GM12878 (cell line): ENCODE results near the gene BEST4. TPM values are rescaled to one million over a fixed set of nuclear protein-coding genes. Genes with fewer than 3 reads are reported as not detected.
A peak's percentile ranks its signal among the peaks of the same experiment; 100 is the strongest.

ENCODE experiments used
- ATF7 ChIP-seq: fragments of 450-650 bp; IDR thresholded peaks from 2 replicates; pipeline ENCODE4 v1.6.1; 2016; ENCODE audit warnings: low read depth, mild to moderate bottlenecking
- BHLHE40 ChIP-seq, 2 experiments: fragments of 450-650 bp in 1 of 2; IDR thresholded peaks; 2 replicates each; pipeline ENCODE4 v1.6.1; 2011 to 2017; ENCODE audit warnings: low read depth in 2 of 2, borderline replicate concordance in 1 of 2, improper control_type of control experiment in 1 of 2, low read length in 1 of 2, mild to moderate bottlenecking in 1 of 2
- BMI1 ChIP-seq: fragments of 450-650 bp; IDR thresholded peaks from 2 replicates; pipeline ENCODE4 v1.6.1; 2016; ENCODE audit warnings: mild to moderate bottlenecking, moderate library complexity, borderline replicate concordance
- NR2C1 ChIP-seq: fragments of 450-650 bp; IDR thresholded peaks from 2 replicates; pipeline ENCODE4 v1.6.1; 2017; ENCODE audit warnings: antibody characterized with exemption, mild to moderate bottlenecking, moderate library complexity
- PAX8 ChIP-seq: fragments of 450-650 bp; IDR thresholded peaks from 2 replicates; pipeline ENCODE4 v1.6.1; 2017; ENCODE audit warnings: mild to moderate bottlenecking, moderate library complexity
- POLR2AphosphoS2 ChIP-seq: IDR thresholded peaks from 2 replicates; pipeline ENCODE4 v1.6.1; 2011; ENCODE audit warnings: low read depth, mild to moderate bottlenecking, low read length, improper control_type of control experiment, moderate library complexity
- POU2F2 ChIP-seq: IDR thresholded peaks from 3 replicates; pipeline ENCODE4 v1.6.1; 2011; ENCODE audit warnings: low read depth, mild to moderate bottlenecking, low read length, borderline replicate concordance
- RBBP5 ChIP-seq: fragments of 200-600 bp; sonication (generic); conservative IDR thresholded peaks from 2 replicates; pipeline ENCODE4 v1.6.1; 2016
- RELA ChIP-seq: fragments of 450-650 bp; IDR thresholded peaks from 2 replicates; pipeline ENCODE4 v1.8.0; 2014; ENCODE audit warnings: borderline replicate concordance; ENCODE audit not compliant: partially characterized antibody
- RFX5 ChIP-seq: IDR thresholded peaks from 2 replicates; pipeline ENCODE4 v1.6.1; 2011; ENCODE audit warnings: low read depth, low read length, improper control_type of control experiment
- SMC3 ChIP-seq: IDR thresholded peaks from 2 replicates; pipeline ENCODE4 v1.6.1; 2011; ENCODE audit warnings: low read length, improper control_type of control experiment, borderline replicate concordance
- SRF ChIP-seq, 2 experiments: IDR thresholded peaks; 2 replicates each; pipeline ENCODE4 v1.6.1; 2011; ENCODE audit warnings: low read depth in 2 of 2, low read length in 2 of 2, mild to moderate bottlenecking in 1 of 2, moderate library complexity in 1 of 2
- TAF1 ChIP-seq: IDR thresholded peaks from 2 replicates; pipeline ENCODE4 v1.6.1; 2011; ENCODE audit warnings: mild to moderate bottlenecking, low read depth, low read length, borderline replicate concordance
- TCF7 ChIP-seq: IDR thresholded peaks from 2 replicates; pipeline ENCODE4 v1.6.1; 2014; ENCODE audit warnings: antibody characterized with exemption, borderline replicate concordance
- ZBED1 ChIP-seq: IDR thresholded peaks from 2 replicates; pipeline ENCODE4 v1.6.1; 2016; ENCODE audit warnings: borderline replicate concordance
- ZNF207 ChIP-seq: fragments of 450-650 bp; IDR thresholded peaks from 2 replicates; pipeline ENCODE4 v1.6.1; 2014; ENCODE audit warnings: antibody characterized with exemption, mild to moderate bottlenecking, borderline replicate concordance
- ZNF217 ChIP-seq: fragments of 450-650 bp; IDR thresholded peaks from 2 replicates; pipeline ENCODE4 v1.6.1; 2017; ENCODE audit warnings: antibody characterized with exemption, mild to moderate bottlenecking
- ZNF384 ChIP-seq: IDR thresholded peaks from 2 replicates; pipeline ENCODE4 v1.6.1; 2012; ENCODE audit warnings: low read depth, mild to moderate bottlenecking, low read length, improper control_type of control experiment, borderline replicate concordance
- polyA plus RNA-seq, 11 experiments: library from polyadenylated mRNA; depleted of rRNA in 4 of 11; unstranded in 6 of 11; stranded (reverse) in 5 of 11; fragments of >200 nt; fragmentation: Nextera tagmentation in 4 of 11; fragmentation: Illumina TruSeq in 1 of 11; extraction: Ambion mirVana in 4 of 11; extraction: Trizol in 1 of 11; gene quantifications; 1 replicate in 1 of 11; 2 replicates in 10 of 11; pipeline versions ENCODE4 v1.2.1 to v1.2.3, GENCODE V29; 2011 to 2016; ENCODE audit warnings: inconsistent platforms in 2 of 11, missing spikeins in 2 of 11, low read depth in 1 of 11
- total RNA-seq, 4 experiments: library from RNA; depleted of rRNA in 3 of 4; stranded (reverse); fragments of >200 nt in 3 of 4; fragmentation: Illumina TruSeq in 1 of 4; extraction: Trizol in 1 of 4; gene quantifications; 2 replicates each; pipeline versions ENCODE4 v1.2.1 to v1.2.3, GENCODE V29; 2013 to 2021
- TF ChIP-seq, protein P1 (sequence below): IDR thresholded peaks from 2 replicates; pipeline ENCODE4 v1.6.1; 2012; ENCODE audit warnings: low read depth, low read length, improper control_type of control experiment
- TF ChIP-seq, protein P2 (sequence below): fragments of 450-650 bp; IDR thresholded peaks from 2 replicates; pipeline ENCODE4 v1.6.1; 2018; ENCODE audit warnings: mild to moderate bottlenecking, low read depth, moderate library complexity; ENCODE audit not compliant: partially characterized antibody
- TF ChIP-seq, protein P3 (sequence below): fragments of 450-650 bp; IDR thresholded peaks from 2 replicates; pipeline ENCODE4 v1.6.1; 2017; ENCODE audit warnings: mild to moderate bottlenecking, low read depth, inconsistent platforms; ENCODE audit not compliant: poor library complexity, severe bottlenecking
- TF ChIP-seq, protein P4 (sequence below): IDR thresholded peaks from 2 replicates; pipeline ENCODE4 v1.6.1; 2012; ENCODE audit warnings: low read depth, low read length, improper control_type of control experiment

BEST4 gene
- total and polyA plus RNA-seq, 10 of the 15 experiments (the other 5 are each of a cell fraction or from before 2014, with no cell fraction given) = 0.06 to 1.3 (median 0.42) TPM

DNA sequence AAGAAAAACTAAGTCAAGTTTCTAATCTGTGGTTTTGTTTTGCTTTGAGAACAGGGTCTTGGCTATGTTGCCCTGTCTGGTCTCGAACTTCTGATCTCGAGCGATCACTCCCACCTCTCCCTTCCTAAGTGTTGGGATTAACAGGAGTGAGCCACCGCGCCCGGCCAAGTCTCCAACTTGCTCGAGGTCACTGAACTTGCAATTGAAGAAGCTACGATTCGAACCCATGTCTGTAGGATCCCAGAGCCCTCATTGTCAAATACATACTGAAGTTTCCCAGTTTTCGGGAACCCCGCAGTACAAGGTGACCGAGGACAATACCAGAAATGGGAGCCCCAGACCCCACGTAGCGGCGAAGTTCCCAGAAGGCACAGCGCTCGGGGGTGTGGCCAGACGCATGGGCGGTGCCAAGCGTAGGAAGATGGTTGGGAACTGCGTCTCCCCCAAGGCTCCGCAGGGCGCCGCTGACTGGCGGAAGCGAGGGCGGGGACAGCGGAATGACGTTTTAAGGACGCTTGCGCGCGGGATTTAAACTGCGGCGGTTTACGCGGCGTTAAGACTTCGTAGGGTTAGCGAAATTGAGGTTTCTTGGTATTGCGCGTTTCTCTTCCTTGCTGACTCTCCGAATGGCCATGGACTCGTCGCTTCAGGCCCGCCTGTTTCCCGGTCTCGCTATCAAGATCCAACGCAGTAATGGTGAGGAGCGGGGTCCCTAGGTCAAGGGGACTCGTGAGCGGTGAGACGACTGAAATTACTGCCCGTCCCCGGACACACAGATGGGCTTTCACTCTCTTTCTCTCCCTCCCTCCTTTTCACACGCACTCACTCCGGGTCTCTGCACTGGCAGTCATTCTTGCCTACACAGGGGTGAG, 48.4 kb downstream of the BEST4 start, which contains the start of gene KIF2C (continued):
- TF ChIP-seq TCF7 (no peak), ZNF384 (no peak), ZNF217 (peak; percentile 19; the same call in 1 of the 2 replicates), RFX5 (peak; percentile 61; the same call in 1 of the 2 replicates), RELA (peak; percentile 54), SMC3 (no peak), BMI1 (no peak), SRF (IDR thresholded peaks at IDR 0.05; ENCODE audit: low read depth in 2 of 2, low read length in 2 of 2) (peak in 1 of 2 experiments; percentile 63; a peak in 1 of 4 replicates), ZNF207 (peak; percentile 74; the same call in 1 of the 2 replicates), PAX8 (no peak), RBBP5 (no peak), BHLHE40 (IDR thresholded peaks at IDR 0.05; ENCODE audit: borderline replicate concordance in 1 of 2, low read depth in 2 of 2, low read length in 1 of 2) (0 out of 4 replicates have a peak, but pooled peaks of 1 of the 2 experiments have one; percentile 27), ATF7 (peak; percentile 55; the same call in 1 of the 2 replicates), TAF1 (peak; percentile 71; the same call in 1 of the 2 replicates), NR2C1 (no peak), ZBED1 (0 out of 2 replicates have a peak, but pooled peaks have one; percentile 8), POU2F2 (peak; percentile 16; the same call in 1 of the 3 replicates), POLR2AphosphoS2 (no peak)
- TF ChIP-seq, protein P1, sequence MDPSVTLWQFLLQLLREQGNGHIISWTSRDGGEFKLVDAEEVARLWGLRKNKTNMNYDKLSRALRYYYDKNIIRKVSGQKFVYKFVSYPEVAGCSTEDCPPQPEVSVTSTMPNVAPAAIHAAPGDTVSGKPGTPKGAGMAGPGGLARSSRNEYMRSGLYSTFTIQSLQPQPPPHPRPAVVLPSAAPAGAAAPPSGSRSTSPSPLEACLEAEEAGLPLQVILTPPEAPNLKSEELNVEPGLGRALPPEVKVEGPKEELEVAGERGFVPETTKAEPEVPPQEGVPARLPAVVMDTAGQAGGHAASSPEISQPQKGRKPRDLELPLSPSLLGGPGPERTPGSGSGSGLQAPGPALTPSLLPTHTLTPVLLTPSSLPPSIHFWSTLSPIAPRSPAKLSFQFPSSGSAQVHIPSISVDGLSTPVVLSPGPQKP = no peak
- TF ChIP-seq, protein P2, sequence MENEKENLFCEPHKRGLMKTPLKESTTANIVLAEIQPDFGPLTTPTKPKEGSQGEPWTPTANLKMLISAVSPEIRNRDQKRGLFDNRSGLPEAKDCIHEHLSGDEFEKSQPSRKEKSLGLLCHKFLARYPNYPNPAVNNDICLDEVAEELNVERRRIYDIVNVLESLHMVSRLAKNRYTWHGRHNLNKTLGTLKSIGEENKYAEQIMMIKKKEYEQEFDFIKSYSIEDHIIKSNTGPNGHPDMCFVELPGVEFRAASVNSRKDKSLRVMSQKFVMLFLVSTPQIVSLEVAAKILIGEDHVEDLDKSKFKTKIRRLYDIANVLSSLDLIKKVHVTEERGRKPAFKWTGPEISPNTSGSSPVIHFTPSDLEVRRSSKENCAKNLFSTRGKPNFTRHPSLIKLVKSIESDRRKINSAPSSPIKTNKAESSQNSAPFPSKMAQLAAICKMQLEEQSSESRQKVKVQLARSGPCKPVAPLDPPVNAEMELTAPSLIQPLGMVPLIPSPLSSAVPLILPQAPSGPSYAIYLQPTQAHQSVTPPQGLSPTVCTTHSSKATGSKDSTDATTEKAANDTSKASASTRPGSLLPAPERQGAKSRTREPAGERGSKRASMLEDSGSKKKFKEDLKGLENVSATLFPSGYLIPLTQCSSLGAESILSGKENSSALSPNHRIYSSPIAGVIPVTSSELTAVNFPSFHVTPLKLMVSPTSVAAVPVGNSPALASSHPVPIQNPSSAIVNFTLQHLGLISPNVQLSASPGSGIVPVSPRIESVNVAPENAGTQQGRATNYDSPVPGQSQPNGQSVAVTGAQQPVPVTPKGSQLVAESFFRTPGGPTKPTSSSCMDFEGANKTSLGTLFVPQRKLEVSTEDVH = no peak
- TF ChIP-seq, protein P3, sequence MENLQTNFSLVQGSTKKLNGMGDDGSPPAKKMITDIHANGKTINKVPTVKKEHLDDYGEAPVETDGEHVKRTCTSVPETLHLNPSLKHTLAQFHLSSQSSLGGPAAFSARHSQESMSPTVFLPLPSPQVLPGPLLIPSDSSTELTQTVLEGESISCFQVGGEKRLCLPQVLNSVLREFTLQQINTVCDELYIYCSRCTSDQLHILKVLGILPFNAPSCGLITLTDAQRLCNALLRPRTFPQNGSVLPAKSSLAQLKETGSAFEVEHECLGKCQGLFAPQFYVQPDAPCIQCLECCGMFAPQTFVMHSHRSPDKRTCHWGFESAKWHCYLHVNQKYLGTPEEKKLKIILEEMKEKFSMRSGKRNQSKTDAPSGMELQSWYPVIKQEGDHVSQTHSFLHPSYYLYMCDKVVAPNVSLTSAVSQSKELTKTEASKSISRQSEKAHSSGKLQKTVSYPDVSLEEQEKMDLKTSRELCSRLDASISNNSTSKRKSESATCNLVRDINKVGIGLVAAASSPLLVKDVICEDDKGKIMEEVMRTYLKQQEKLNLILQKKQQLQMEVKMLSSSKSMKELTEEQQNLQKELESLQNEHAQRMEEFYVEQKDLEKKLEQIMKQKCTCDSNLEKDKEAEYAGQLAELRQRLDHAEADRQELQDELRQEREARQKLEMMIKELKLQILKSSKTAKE = no peak
- TF ChIP-seq, protein P4, sequence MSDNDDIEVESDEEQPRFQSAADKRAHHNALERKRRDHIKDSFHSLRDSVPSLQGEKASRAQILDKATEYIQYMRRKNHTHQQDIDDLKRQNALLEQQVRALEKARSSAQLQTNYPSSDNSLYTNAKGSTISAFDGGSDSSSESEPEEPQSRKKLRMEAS = peak; percentile 25; the same call in 1 of the 2 replicates
